Body of pancreas (tissue), 4 donors: ENCODE results near the gene AMY1B.
"Not testable (repeated sequence)": the region's sequence is repeated elsewhere in the genome, so short reads cannot be mapped to it uniquely, and the experiment has no call there.

ENCODE experiments used
- POLR2A ChIP-seq, 3 donors: fragments of 450-650 bp; IDR thresholded peaks; one replicate each; pipeline ENCODE4 v1.6.1; 2016; ENCODE audit warnings: antibody characterized with exemption in 3 of 3, mild to moderate bottlenecking in 2 of 3
- TF ChIP-seq, protein P1 (sequence below), 7 experiments: fragments of 450-650 bp in 4 of 7; fragments of 200-600 bp in 3 of 7; sonication (generic) in 3 of 7; IDR thresholded peaks; one replicate each; pipeline ENCODE4 v1.5.1; 2016 to 2019; ENCODE audit warnings: antibody characterized with exemption in 7 of 7

DNA sequence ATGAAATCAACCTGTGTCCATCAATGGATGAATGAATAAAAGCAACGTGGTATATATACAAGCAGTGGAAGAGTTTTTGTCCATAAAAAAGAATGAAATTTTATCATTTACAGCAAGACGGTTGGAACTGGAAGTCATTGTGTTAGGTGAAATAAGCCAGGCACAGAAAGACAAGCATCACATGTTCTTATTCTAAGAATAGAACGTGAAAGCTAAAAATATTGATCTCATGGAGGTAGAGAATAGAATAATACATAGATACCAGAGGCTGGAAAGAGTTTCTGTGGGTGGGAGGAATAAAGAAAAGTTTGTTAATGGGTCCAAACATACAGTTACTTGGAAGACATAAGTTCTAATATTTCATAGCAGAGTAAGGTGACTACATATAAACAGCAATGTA is 14.4 kb upstream of the AMY1B start:
- TF ChIP-seq, protein P1, sequence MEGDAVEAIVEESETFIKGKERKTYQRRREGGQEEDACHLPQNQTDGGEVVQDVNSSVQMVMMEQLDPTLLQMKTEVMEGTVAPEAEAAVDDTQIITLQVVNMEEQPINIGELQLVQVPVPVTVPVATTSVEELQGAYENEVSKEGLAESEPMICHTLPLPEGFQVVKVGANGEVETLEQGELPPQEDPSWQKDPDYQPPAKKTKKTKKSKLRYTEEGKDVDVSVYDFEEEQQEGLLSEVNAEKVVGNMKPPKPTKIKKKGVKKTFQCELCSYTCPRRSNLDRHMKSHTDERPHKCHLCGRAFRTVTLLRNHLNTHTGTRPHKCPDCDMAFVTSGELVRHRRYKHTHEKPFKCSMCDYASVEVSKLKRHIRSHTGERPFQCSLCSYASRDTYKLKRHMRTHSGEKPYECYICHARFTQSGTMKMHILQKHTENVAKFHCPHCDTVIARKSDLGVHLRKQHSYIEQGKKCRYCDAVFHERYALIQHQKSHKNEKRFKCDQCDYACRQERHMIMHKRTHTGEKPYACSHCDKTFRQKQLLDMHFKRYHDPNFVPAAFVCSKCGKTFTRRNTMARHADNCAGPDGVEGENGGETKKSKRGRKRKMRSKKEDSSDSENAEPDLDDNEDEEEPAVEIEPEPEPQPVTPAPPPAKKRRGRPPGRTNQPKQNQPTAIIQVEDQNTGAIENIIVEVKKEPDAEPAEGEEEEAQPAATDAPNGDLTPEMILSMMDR (IDR thresholded peaks at IDR 0.05) = not testable (repeated sequence)
- TF ChIP-seq POLR2A (IDR thresholded peaks at IDR 0.05) = not testable (repeated sequence)
